Cerebellar nuclear complex (tissue), 1 donor: Measurements from ENCODE around the gene NDFIP2.

Source experiments
- DNase-seq, 2 experiments: peaks; one replicate each; lab custom pipeline; 2025; lab: John Stamatoyannopoulos, UW

NDFIP2 gene

DNA sequence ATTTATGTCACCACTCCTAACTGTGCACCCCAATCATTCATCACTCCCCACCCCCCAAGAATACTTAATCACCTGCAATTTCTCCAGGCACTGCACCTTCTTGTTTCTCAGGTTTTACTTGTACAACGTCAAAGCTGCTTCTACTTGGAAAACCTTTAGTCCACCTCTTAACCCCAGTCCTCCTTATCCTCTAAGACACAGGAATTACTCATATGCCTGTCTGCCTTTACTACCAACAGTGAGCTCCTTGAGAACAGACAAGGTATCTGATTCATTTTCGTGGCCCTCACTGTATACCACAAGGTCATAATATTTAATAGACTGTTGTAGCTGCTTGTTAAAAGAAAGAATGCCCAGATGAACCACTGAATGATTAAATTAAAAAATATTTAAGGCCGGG, 21.0 kb upstream of the NDFIP2 start:
- no peak for DNase-seq

DNA sequence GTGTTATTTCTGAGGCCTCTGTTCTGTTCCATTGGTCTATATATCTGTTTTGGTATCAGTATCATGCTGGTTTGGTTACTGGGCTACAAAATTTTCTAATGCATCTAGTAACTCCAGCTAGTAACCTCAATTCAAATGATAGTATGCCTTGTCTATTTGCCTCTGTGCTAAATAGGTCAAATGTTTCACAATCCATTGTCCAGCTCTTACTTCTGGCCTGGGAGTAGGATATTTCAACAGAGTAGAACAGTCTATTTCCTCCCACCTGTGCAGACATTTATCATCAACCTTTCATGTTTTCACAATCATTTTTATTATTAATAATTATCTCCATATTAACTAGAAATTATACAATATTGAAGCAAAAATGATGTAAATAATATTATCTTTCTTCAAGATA, 18.1 kb upstream of the NDFIP2 start:
- DNase-seq, result no peak

GRCh38 chr13:79463604-79464003, 17.4 kb upstream of the NDFIP2 start:
- DNase-seq, result no peak

- no peak for DNase-seq
Measured at GRCh38 chr13:79466872-79467271, 14.1 kb upstream of the NDFIP2 start.

DNA sequence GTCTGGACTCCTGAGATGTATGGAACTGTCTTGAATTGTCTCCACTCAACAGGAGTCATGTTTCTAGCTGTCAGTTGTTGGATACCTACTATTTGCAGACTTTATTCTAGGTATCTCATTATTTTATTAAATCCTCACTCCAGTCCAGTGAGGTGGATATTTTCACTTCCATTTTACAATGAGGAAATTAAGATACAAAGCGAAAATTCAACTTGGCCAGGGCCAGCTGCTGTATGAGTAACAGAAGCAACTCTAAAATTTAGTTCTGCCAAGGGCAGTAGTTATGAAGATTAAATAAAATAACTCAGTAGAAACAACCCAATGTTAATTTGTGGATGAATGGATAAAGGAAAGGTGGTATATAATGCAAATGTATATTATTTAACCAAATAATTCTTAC, 12.6 kb upstream of the NDFIP2 start:
- DNase-seq, result no peak

- DNase-seq, result no peak
Measured at GRCh38 chr13:79468819-79469218, 12.1 kb upstream of the NDFIP2 start.

DNA sequence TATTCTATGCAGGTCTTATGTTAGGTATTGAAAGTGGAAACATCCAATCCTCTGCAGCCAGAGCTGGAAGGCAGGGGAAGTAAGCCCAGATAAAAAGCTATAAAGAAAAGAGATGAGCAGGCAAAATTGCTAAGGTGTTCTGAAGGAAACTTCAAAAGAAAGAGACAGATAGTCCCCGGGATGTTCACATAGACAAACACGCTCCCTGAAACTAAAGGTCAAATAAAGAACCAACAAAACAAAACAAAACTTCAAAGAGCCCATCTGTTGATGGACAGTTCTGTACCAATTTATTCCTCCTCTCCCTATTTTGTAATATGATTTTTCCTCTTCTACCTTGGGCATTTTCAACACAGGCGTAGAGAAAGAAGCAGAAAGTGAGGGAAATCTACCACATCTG, 11.3 kb upstream of the NDFIP2 start:
- DNase-seq, result no peak

- DNase-seq, result no peak
Measured at GRCh38 chr13:79470666-79471065, 10.3 kb upstream of the NDFIP2 start.

DNA sequence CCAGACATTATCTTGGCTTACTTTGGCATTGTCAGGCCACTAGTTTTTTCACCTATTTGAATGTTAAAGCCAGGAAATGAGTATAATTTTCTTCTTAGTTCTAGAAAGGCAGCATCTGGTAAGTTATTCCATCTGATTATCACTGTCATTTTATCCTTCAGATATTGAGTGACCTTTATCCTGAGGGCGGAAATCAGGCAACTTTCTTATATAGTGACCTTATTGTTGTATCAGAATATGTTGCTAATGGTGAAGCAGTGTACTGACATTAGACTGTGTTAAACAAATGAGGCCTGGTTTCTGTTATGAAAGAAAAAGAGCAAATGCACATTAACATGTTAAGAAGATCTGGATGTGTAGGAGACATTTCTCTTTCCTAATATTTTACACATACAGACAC, 5.4 kb upstream of the NDFIP2 start:
- DNase-seq, result no peak

DNA sequence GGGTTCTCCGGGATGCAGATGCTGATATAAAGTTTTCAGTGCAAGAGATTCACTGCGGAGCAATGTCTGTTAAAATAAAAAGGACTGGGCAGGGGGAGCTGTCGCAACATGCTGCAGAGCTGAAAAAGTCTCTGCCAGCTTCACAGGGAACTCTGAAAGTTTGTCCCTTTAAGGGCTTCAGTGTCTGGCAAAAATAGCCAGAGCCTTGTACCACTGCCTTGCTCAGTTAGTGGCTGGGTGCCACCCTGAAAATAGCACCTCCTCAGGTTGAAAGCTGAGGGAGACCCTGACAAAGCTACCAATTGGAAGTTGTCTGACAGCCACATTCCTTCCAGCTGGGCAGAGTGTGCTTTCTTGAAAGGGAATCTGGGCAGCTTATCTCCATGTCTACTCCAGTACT, 3.0 kb upstream of the NDFIP2 start:
- no peak for DNase-seq

DNA sequence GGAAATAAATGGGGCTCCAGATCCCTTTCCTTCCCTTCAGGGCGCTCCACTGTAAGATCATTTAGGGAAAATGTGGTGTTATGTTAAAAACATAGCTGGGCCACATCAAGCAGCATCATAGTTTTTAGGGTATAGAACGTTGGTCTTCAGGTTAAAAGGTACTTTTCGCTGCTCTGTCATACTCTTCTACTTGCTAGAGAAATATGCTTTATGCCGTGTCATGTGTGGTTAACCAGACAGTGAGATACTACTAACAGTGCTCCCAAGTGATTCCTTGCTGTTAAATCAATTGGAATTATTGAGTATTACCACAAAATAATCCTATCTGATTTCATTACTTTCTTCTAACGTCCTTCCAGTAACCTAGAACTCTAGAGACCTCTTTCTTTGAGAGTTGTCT, 1.1 kb upstream of the NDFIP2 start:
- DNase-seq, result no peak

GRCh38 chr13:79481685-79482052, 714 bp downstream of the NDFIP2 start:
- no peak for DNase-seq

GRCh38 chr13:79482281-79482970, 1.5 kb downstream of the NDFIP2 start:
- no peak for DNase-seq

DNA sequence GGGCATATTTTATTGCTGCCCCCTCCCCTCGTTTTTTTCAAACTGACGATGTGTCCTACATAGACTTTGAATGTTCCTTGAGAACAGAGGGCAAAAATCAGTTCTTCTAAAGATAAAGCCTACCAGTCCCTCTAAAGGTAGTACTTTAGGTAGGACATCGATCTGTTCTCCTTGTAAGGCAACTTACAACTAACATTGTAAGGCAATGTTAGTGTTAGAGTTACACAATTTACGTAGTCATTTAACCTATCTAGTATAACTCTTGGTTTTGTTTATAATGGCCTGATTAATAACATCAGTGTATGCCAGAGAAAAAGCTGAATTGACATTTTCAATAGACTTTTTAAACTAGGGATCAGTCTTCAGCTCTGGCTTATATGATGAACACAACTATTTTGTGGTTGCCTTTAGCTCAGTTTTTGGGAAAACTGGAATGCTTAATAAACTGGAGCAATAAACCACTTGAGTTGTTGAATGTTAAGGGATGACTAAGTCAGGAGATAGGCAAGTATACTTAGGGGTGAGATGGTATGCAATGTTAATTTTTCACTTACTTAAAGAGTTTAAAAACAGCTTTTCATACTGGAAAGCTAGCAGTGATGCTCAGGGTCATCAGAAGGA, 2.2 kb downstream of the NDFIP2 start:
- DNase-seq, result no peak

GRCh38 chr13:79485014-79485811, 4.3 kb downstream of the NDFIP2 start:
- DNase-seq, result no peak

DNA sequence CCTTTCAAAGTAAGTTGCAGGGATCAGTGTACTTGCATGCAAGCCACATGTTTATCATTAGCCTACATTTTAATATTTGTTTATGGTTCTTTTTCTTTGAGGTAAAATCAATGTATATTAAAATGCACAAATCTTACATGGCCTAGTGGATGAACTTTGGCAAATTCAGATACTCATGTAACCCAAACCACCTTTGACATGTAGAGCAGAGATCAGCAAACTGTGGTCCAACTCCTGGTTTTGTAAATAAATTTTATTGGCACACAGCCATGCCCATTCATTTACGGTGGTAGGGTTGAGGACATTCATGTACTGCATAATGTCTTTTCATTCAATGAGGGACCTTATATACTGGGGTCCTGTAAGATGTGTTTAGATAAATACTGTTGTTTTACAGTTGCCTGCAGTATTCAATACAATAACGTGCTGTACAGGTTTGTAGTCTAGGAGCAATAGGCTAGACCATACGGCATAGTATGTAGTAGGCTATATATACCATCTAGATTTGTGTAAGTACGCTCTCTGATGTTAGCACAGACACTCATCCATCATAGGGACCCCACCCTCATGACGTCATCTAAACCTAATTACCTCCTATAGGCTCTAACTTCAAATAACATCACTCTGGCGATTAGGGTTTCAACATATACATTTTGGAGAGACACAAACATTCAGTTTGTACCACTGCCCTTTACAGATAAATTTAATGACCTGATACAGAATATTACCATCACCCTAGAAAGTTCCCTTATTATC, 5.7 kb downstream of the NDFIP2 start:
- DNase-seq, result no peak

- DNase-seq, result no peak
Measured at GRCh38 chr13:79490326-79490725, 9.4 kb downstream of the NDFIP2 start.

- DNase-seq, result no peak
Measured at GRCh38 chr13:79490824-79491223, 9.9 kb downstream of the NDFIP2 start.

DNA sequence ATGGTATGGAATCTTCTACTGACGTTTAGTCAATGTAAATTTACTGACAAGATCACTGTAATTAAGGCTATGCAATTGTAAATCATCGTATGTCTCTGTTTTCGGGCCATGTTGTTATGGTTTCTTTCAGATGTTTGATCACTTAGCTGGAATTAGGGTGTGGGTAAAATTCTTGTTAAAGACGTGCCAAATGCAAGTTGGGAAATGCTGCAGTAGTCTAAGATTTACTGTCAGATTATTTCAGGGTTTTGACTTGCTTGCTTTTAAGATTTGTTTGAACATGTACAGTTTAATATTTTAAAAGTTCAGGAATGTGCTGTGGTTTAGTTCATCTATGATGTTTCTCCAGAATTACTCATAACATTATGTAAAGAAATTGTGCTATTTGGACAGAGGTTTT, 10.8 kb downstream of the NDFIP2 start:
- DNase-seq, result no peak

DNA sequence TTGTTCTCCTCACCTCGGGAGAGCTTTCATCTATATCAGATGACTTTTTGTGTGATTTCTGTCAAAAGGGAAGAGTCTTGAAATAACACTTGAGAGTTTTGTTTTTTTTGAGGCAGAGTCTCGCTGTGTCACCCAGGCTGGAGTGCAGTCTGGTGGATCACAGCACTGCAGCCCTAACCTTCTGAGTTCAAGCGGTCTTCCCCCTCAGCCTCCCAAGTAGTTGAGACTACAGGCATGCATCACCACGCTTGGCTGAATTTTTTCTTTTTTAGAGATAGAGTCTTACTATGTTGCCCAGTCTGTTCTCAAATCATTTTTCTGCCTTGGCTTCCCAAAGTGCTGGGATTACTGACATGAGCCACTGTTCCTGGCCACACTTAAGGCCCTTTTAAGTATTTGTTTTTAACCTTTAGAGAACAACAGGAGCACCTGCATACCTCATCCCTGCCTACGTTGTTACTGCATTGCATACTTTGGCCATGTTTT, 11.4 kb downstream of the NDFIP2 start:
- DNase-seq, result no peak

DNA sequence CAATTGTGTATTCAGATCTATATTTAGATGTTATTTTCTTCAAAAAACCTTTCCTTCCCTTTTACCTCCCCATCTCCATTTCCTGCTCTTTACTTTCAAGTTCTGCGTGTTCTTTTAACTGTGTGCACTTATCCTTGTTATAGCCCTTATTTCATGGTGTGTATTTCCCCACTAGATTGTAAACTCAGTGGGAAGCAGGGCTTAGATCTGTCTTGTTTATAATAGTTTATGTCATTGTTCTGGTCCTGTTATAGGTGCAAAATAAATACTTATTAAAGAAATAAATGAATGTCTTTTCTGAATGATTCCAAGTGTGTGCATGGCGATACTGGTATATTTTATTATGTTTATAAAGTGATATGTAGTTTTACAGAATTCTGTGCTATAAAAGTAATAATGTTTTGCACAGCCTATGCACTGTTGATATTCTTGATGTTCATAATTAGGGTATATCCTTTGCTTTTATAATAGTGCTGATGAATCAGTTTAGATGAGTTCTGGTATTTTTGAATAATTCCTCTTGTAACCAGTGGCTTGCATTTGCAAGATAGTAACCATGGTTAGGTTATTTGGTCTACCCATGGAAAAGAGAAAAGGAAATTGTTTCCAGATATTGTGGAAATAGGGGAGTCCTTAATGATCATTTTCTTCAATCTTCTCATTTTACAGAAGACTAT, 12.1 kb downstream of the NDFIP2 start:
- no peak for DNase-seq

- no peak for DNase-seq
Measured at GRCh38 chr13:79496188-79496587, 15.2 kb downstream of the NDFIP2 start.
